ENCODE measurements around the gene KIAA0586. TPM values are rescaled to one million over a fixed set of nuclear protein-coding genes. Genes with fewer than 3 reads are reported as not detected.

The KIAA0586 gene
- total RNA-seq, 1 experiment from 2014 or later = 25.7 TPM

Other genes starting within 250 kb of the KIAA0586 start
- gene ACTR10, start 227.6 kb upstream of the KIAA0586 start, total RNA-seq (2021; ENCODE audit: unreplicated experiment) = 39.6 TPM
- gene PSMA3, start 182.9 kb upstream of the KIAA0586 start, total RNA-seq (2021; ENCODE audit: unreplicated experiment) = 267 TPM
- 13.9 TPM for gene ARID4A, start 129.2 kb upstream of the KIAA0586 start, total RNA-seq (2021; ENCODE audit: unreplicated experiment)
- gene TOMM20L, start 31.8 kb upstream of the KIAA0586 start, total RNA-seq (2021; ENCODE audit: unreplicated experiment) = not detected
- gene TIMM9, start 188 bp upstream of the KIAA0586 start, total RNA-seq (2021; ENCODE audit: unreplicated experiment) = 40.7 TPM
- gene DACT1, start 210.2 kb downstream of the KIAA0586 start, total RNA-seq (2021; ENCODE audit: unreplicated experiment) = 1.6 TPM

Measured in HCT116 (cell line).